Nephron progenitor cell (in vitro differentiated cells): Measurements from ENCODE around the gene LRPAP1.

Source experiments
- DNase-seq: peaks from one replicate; pipeline ENCODE4 v3.0.0; 2021
- H3K27ac Mint-ChIP-seq: 2 replicates; pipeline ENCODE4 v1.8.0; 2021; ENCODE audit warnings: mild to moderate bottlenecking, moderate library complexity, mixed read lengths
- H3K27me3 Mint-ChIP-seq: 2 replicates; pipeline ENCODE4 v1.8.0; 2021; ENCODE audit warnings: mild to moderate bottlenecking, low read depth, mixed read lengths; ENCODE audit not compliant: poor library complexity
- H3K36me3 Mint-ChIP-seq: 2 replicates; pipeline ENCODE4 v1.8.0; 2021; ENCODE audit warnings: low read depth, mixed read lengths
- H3K4me1 Mint-ChIP-seq: 2 replicates; pipeline ENCODE4 v1.8.0; 2021; ENCODE audit warnings: mixed read lengths
- H3K4me3 Mint-ChIP-seq: 2 replicates; pipeline ENCODE4 v1.8.0; 2021; ENCODE audit warnings: mild to moderate bottlenecking, moderate library complexity, mixed read lengths
- H3K9me3 Mint-ChIP-seq: 2 replicates; pipeline ENCODE4 v1.8.0; 2021; ENCODE audit warnings: mild to moderate bottlenecking, moderate library complexity, mixed read lengths
- TF ChIP-seq, protein P1 (sequence below): fragments of 200-600 bp; sonication (generic); IDR thresholded peaks from 2 replicates; pipeline ENCODE4 v1.5.0; 2021; ENCODE audit warnings: antibody characterized with exemption

The LRPAP1 gene

DNA sequence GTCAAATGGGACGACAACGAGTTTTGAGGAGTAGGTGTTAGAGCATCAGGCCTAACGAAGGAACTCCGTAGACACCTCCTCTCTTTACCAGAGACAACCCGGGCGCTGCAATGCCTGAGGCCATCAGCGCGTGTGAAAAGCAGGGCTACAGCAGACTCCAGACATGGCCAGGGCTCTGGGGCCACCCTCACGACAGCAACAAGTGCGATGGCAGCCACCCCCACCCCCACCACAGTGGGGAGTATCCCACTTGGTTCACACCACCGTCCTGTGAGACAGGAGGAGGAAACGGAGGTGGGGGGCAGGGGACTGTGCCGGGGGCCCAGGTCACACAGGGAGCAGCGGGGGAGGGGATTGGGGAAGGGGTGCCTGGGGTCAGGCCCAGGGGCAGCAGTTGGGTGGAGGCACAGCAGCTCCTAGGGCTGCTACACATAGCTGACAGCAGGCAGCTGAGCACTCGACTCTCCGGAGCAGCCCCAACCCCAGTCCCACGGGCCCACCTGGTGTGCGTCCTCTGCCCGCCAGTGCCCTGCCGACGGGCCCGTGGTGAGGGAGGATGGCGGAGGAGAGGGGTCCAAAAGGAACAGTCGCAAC lies 8.5 kb downstream of the LRPAP1 start:
- H3K4me3 Mint-ChIP-seq: no peak overlapping the region
- peaks cover 3% of the 10 kb centered on the region for H3K27me3 Mint-ChIP-seq
- H3K27ac Mint-ChIP-seq: no peak overlapping the region
- TF ChIP-seq, protein P1, sequence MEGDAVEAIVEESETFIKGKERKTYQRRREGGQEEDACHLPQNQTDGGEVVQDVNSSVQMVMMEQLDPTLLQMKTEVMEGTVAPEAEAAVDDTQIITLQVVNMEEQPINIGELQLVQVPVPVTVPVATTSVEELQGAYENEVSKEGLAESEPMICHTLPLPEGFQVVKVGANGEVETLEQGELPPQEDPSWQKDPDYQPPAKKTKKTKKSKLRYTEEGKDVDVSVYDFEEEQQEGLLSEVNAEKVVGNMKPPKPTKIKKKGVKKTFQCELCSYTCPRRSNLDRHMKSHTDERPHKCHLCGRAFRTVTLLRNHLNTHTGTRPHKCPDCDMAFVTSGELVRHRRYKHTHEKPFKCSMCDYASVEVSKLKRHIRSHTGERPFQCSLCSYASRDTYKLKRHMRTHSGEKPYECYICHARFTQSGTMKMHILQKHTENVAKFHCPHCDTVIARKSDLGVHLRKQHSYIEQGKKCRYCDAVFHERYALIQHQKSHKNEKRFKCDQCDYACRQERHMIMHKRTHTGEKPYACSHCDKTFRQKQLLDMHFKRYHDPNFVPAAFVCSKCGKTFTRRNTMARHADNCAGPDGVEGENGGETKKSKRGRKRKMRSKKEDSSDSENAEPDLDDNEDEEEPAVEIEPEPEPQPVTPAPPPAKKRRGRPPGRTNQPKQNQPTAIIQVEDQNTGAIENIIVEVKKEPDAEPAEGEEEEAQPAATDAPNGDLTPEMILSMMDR: no peak
- no peak for DNase-seq
- H3K4me1 Mint-ChIP-seq: peaks cover 29% of the 10 kb centered on the region
- H3K36me3 Mint-ChIP-seq: peaks cover 17% of the 10 kb centered on the region
- no peaks in the 10 kb centered on the region for H3K9me3 Mint-ChIP-seq

DNA sequence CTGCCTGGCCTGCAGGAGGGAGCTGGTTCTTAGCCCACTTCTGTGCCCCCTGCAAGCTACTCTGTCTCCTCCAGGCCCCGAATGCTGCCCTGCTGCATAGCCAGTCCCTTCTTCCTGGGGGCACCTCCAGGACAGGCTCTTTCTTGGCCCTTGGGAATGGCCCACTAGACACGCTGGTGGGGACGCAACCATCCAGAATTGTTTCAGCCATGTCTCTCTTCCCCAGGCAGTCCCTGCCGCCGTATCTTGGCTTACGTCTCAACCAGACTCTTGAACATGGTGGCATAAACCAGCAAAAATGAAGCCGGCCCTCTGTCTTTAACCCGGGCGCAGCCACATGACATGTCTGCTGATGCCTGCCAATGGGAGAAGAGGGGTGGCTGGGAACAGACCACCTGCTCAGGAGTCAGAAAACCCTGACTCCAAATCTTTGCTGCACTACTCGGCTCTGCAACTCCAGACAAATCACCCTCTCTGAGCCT lies 9.0 kb downstream of the LRPAP1 start:
- Mint-ChIP-seq H3K27me3 (peaks cover 3% of the 10 kb centered on the region), H3K27ac (no peak overlapping the region), H3K4me3 (no peak overlapping the region), H3K4me1 (peaks cover 28% of the 10 kb centered on the region), H3K36me3 (peaks cover 17% of the 10 kb centered on the region), H3K9me3 (no peaks in the 10 kb centered on the region)
- TF ChIP-seq, protein P1: no peak
- DNase-seq: no peak

DNA sequence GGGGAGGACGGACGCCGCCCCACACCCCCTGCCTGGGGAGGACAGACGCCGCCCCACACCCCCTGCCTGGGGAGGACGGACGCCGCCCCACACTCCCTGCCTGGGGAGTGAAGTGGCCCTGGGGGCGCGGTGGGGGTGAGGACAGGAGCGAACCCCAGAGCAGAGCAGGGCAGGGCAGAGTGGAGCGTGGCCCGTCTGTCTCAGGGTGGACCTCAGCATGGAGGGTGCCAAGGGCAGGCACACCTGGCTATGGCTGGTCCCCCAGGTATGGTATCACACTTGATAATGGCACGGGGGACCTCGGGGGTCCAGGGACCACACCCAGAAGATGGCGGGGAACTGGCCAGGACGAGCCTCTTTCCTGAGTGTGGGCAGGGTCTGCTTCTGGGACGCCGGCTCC lies 9.6 kb downstream of the LRPAP1 start:
- Mint-ChIP-seq H3K27ac (no peak overlapping the region), H3K4me3 (no peak overlapping the region), H3K4me1 (peaks cover 23% of the 10 kb centered on the region), H3K27me3 (peaks cover 3% of the 10 kb centered on the region), H3K9me3 (no peaks in the 10 kb centered on the region), H3K36me3 (peaks cover 17% of the 10 kb centered on the region)
- TF ChIP-seq, protein P1: no peak
- DNase-seq: no peak

DNA sequence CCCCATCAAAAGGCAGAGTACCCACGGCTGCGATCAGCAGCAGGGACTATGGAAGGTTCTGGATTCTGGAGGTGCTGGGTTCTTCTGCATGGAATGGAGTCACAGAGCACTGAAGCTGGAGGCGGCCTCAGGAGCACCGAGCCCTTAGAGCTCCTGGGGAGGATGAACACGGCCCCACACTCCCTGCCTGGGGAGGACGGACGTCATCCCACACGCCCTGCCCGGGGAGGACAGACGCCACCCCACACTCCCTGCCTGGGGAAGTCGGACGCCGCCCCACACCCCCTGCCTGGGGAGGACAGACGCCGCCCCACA lies 9.9 kb downstream of the LRPAP1 start:
- no peak overlapping the region for H3K4me3 Mint-ChIP-seq
- peaks cover 3% of the 10 kb centered on the region for H3K27me3 Mint-ChIP-seq
- TF ChIP-seq, protein P1: no peak
- H3K4me1 Mint-ChIP-seq: peaks cover 23% of the 10 kb centered on the region
- no peak overlapping the region for H3K27ac Mint-ChIP-seq
- no peak for DNase-seq
- peaks cover 19% of the 10 kb centered on the region for H3K36me3 Mint-ChIP-seq
- no peaks in the 10 kb centered on the region for H3K9me3 Mint-ChIP-seq

DNA sequence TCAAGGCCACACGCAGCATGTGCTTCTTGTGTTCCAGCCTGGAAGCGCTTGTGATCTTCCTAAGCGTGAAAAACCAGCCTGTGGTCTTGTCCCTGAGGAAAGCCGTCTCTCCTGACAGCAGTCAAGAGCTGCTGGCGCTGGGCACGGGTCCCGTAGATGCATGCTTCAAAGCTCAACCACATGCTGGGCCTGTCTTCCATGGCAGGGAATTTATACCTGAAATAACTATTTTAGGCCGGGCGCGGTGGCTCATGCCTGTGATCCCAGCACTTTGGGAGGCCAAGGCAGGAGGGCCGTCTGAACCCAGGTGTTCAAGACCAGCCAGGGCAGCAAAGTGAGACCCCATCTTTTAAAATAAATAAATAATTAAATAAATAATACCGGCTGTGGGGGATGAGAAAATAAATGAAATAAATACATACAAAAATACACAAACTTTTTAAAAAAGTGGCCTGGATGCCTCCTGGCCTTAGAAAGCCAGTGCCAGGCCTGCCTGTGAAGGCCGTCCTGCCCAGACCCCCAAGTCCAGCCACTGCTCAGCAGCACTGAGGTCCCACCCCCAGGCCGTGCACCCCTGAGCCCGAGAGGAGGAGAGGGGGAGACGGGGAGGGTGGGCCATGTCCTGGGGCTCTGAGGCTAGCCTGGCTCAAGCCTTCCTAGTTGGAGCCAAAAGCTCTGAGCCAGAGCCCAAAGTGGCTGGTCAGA lies 10.4 kb downstream of the LRPAP1 start:
- H3K27me3 Mint-ChIP-seq: peaks cover 3% of the 10 kb centered on the region
- H3K4me1 Mint-ChIP-seq: peaks cover 21% of the 10 kb centered on the region
- peaks cover 22% of the 10 kb centered on the region for H3K36me3 Mint-ChIP-seq
- H3K27ac Mint-ChIP-seq: no peak overlapping the region
- DNase-seq: no peak
- no peak overlapping the region for H3K4me3 Mint-ChIP-seq
- H3K9me3 Mint-ChIP-seq: no peaks in the 10 kb centered on the region
- TF ChIP-seq, protein P1: no peak
